Hepatocyte (in vitro differentiated cells): Measurements from ENCODE around the gene ZFYVE28.

ENCODE experiments used
- CTCF ChIP-seq: fragments of 200-600 bp; sonication (generic); IDR thresholded peaks from 2 replicates; pipeline ENCODE4 v1.5.1; 2016; ENCODE audit warnings: antibody characterized with exemption, mild to moderate bottlenecking; ENCODE audit not compliant: poor library complexity
- EZH2 ChIP-seq: fragments of 200-600 bp; sonication (generic); IDR thresholded peaks from 2 replicates; pipeline ENCODE4 v1.6.1; 2016; ENCODE audit warnings: antibody characterized with exemption, mild to moderate bottlenecking, borderline replicate concordance

- TF ChIP-seq CTCF (no peak), EZH2 (no peak)
Observed at GRCh38 chr4:2266181-2266580, 152.3 kb downstream of the ZFYVE28 start.
